Middle frontal gyrus (tissue), 1 donor: Measurements from ENCODE around the gene MVB12B.
"Not testable (repeated sequence)": the region's sequence is repeated elsewhere in the genome, so short reads cannot be mapped to it uniquely, and the experiment has no call there.

Source experiments
- DNase-seq: peaks from one replicate; pipeline ENCODE4 v3.0.0-alpha.2; 2015; ENCODE audit warnings: low spot score; ENCODE audit errors: extremely low spot score

MVB12B gene

DNA sequence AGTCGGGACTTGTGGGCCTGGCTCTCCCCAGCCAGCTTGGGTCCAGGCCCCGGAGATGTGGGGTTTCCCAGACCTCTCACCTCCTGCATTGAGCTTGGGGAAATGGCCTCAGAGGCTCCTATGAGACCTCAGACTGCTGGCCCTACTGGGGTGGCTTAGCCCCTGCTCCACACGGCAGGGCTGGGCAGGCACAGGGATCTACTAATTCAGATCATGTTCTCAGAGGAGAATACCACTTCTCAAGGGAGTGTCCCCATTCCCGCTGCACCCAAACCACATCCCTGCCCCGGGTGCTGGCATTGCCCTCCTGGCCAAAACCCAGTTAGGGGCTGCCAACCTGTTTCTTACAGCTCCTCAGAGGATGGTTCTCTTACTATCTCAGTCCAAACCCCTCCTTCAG, 205.0 kb downstream of the MVB12B start:
- no peak for DNase-seq

DNA sequence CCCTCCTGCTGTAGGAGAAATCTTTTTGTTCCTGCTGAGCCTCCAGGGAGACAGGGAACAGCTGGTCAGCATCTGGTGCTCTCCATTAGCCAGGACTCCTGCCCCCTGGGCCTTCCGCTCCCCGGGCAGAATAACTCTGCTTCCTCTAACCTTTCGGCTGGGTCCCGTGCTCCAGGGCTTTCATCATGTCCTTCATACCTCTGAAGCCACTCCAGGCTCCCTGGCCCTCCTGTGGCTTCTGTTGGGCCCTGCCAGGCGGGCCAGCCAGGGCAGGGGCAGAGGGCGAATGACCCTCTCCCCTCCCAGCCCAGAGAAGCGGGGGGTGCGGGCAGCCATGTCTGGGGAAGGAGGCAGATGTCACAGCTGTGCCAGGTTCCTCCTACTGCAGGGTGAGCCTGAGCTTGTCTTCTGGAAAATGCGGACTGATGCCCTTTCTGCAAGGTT, 205.4 kb downstream of the MVB12B start:
- DNase-seq, result no peak

DNA sequence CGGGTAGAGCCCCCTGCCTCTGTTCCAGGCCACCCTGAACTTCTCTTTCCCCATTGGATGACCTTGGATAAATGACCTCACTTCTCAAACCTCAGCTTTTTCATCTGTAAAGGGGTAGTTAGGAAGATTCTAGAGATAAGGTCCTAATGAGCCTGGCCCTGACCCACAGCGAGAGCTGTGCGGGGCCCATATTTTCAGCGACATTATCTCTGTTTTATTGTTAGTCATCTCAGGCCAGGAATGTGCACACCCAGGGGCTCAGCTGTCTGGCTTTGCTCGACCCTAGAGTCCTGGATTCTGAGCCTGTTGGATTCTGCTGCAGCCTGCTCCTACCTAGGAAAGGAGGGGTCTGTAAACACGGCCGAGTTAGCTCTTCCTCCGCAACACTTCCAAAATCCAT, 205.9 kb downstream of the MVB12B start:
- DNase-seq, result no peak

DNA sequence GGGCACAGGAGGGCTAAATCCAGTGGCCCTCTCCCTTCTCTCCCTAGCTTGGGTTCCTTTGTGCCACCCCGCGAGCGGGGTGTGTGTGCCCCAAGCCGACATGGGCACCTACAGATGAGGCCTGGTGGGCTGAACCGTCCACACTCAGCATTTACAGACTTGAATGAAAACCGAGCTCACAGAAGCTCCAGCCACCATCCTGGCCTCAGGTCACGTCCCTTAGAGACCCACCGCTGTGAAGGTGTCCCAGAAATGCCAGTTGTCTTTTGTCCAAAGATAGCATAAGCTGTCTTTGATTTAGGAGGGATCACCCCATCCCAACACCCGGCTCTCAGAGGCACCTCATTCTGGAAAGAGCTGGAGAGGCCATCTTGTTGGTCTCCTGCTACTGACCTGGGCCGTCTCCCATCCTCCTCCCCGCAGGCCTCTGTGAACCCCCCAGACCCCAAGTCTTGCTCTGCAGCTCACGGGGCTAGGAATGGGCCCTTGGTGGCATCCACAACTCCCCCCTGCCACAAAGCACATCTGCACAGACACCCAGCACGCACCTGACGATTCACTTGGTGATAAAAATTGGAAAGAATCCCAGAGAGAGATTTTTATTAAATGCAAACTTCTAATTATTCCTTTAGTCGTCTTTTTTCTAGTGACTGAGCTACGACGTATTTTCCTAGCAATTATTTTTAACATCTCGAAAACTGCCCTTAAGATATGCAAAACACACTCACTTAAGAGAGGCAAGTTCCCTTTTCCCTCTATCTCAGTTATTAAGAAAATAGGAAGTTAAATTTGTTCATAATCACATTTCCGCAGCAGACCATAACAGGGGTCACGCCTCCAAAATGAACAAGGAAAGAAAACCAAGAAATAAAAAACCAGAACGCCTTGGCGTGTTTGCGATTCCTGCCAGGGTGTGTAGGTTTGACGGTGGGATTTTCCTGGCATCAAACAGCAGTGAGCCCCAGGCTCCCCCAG, 206.6 kb downstream of the MVB12B start:
- DNase-seq, result no peak

DNA sequence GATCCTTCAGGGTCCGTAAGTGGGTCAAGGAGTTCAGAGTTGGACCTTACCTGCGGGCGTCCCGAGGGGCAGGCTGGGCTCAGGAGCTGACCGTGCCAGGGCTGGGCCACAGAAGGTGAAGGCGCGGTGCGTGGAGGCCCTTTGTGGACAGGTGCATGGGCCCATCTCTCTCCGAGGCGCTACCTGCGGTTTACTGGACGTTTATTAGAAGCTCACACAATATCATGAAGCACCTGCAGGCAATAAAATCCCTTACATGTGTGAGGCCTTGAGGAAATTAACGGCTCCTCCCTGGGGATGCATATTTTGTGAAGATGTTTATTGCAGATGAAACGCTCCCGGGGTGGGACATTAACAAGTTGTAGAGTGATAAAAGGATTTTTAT, 207.3 kb downstream of the MVB12B start:
- no peak for DNase-seq

DNA sequence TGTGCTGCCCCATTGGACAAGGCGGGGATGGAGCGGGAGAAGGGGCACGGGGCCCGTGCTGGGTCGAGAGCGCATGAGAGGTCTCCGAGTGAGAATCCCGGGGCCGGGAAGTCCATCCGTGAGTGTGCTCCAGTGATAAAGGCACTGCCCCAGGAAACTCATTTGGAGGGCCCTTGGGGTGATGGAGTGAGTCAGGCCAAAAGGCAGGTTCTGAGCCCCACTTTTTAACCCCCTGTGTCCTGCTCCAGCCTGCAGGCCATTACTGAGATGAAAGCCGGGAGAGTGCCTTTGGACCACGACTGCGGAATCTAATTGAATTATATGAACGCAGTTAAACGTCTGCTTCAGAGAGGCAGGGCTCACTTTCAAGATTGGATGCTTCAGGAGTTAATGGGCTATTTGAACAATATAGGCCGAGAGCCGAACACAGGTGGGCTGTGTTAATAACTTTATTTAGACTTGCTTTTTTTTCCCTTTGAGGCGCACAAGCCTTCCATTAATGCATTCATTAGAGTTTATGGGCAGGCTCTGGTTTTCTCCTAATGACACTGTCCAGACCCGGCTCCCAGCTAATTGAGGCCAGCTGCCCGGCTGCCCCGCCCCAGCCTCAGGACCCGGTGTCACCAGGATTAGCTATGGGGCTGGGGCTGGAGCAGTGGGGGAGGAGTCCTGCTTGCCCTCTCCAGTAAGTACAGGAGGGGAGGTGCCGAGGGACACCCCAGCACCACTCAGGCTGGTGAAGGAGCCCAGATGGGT, 208.0 kb downstream of the MVB12B start:
- DNase-seq, result no peak

DNA sequence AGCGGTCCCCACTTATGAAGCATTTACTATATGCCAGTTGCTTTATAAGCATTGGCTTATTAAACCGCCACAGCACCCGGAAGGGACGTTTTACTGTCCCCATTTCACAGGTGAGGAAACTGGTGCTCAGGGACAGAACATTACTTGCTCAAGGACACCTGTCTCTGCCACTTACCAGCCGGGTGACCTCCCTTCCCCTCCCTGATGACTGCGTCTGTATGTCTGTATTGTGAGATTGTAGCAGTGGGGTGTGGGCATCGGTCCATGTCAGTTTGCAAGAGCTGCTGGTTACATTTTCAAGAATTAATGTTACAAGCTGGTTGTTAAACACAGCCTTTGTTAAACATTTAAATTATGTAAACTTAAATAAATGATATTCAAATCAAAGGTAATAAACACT, 209.5 kb downstream of the MVB12B start:
- no peak for DNase-seq

DNA sequence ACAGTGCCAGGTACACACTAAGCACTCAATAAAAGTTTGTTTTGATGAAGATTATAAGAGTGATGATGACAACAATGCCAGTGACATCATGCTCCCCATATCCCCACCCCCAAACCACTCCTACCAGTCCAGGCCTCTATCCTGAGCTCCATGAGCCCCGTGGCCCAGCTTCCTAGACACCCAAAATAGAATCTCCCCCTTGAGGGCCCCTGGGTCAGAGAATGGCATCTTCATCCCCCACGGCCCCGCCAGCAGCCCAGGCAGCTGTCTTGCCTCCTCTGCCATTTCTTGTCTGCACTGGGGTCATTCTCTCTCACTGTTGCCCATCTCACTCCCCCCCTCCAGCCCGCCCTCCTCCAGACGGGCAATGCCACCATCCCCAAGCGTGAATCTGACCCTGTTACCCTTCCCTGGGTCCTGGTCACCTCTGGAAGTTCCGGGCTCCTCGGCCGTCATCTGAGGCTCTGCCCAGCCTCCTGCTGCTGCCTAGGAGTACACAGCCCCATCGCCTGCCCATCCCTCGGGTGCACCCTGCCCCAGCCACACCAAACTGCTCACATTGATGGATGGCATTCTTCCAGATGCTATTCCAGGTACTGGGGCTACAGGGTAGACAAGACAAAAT, 210.3 kb downstream of the MVB12B start:
- DNase-seq, result no peak

DNA sequence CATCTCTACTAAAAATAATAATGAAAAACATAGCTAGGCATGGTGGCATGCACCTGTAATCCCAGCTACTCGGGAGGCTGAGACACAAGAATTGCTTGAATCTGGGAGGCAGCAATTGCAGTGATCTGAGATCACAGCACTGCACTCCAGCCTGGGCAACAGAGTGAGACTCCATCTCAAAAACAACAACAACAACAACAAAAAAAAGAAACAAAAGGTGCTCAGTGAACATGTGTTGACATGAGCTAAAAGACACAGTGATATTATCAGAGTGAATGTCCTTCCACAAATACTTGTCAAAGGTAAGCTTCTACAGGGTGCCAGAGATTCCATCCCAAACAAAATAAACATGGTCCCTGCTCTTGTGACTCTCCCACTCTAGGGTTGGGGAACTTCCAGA, 211.9 kb downstream of the MVB12B start:
- DNase-seq, result no peak

DNA sequence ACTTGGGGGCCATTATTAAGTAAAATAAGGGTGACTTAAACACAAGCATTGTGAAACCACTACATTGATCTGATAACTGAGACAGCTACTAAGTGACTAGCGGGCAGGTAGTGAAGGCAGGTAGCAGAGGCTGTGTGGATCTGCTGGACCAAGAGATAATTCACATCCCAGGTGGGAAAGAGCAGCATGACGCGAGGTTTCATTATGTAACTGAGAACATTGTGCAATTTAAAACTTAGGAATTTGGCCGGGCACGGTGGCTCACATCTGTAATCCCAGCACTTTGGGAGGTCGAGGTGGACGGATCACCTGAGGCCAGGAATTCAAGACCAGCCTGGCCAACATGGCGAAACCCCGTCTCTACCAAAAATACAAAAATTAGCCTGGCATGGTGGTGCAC, 213.8 kb downstream of the MVB12B start:
- not testable (repeated sequence) for DNase-seq

DNA sequence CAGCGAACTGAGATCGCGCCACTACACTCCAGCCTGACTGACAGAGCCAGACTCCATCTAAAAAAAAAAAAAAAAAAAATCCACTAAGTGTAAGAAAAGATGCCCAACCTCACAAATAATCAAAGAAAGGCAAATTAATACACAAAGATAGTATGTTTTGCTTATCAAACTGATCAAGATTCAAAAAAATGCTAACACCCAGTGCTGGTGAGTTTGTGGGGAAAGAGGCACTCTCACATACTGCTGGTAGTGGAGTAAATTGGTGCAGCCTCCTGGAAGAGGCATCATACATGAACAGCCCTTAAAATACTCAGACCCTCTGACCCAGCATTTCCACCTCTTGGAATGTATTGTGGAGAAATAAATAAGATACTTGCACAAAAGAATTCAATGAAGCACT, 216.9 kb downstream of the MVB12B start:
- DNase-seq, result no peak

DNA sequence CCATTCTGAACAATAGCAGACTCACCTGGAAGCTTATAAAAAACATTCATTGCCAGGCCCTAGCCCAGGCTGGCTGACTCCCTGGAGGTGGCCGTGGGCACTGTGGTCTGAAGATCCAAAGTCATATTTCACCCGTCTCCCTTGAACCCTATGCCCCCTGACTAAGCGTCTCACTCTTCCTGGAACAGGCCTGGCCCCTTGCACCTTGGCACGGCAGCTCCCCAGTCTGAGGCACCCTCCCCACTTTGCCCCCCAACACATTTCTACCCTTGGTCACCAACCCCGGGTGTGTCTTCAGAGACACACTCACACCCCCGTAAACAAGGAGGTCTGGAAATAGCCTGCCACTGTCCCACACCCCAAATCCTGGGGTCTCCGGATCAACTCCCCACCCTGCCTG, 218.5 kb downstream of the MVB12B start:
- DNase-seq, result no peak

DNA sequence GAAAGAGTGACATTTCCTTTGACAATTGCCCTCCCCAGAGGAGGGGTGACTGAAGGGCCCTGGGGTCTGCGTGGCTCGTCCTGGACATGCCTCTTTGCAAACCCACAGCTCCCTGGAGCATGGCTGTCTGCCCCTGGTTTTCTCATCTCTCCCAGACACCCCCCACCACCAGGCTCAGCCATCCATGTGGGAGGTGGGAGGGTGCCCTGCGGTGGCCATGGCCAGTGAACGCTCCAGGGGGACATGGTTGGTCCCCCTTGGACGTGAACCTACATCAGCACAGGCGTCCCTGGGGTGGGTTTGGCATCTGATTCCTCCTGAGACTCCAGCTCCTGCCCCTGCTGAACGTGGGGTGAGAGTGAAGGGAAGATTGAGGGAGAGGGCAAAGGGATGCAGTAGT, 219.4 kb downstream of the MVB12B start:
- DNase-seq, result no peak

DNA sequence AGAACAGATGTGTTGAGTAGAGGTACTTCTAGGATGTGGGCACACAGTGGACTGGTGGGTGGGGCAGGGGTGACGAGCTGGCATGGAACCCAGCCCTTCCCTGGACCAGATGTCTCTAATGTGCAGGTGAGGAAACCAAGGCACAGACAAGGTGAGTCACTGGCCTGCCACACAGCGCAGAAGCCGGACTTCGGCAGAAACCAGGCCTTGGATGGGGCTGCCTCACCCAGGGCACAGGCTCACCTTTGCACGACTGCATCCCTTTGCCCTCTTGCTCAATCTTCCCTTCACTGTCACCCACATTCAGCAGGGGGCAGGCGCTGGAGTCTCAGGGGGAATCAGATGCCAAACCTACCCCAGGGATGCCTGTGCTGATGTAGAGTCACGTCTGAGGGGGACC, 221.7 kb downstream of the MVB12B start:
- no peak for DNase-seq

DNA sequence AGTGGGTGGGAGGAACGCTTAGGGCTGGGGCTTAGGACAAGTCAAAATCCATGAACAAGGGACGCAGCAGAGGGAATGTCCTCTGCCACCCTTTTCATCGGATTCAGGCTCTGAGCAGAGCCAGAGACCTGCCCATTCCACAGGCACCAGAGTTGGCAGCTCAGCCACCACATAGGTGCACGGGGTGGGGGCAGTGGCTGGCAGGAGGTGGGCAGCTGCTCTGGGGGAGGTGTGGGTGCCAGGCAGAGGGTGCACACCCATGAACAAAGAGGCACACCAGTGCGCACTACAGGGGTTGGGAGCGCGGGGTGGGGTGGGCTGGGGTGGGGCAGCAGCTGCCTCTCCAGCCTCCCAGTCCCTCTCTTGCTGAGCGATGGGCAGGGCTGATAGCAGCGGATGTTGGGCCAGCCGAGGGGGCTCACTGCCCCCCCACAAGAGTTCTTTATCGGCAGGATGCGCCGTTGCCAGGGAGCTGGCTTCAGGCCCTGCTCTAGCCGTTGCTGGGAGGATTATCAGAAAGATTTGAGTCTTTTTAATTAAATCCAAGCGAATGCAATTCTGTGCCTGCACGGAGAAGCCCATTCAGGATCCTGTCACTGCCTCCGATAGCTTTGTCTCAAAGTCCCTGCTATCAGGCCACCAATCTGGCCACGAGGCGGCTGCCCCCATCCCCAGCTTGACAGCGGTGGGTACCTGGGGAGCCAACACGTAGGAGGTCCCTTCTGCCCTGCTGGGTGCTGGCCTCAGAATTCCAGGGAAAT, 222.8 kb downstream of the MVB12B start:
- no peak for DNase-seq

DNA sequence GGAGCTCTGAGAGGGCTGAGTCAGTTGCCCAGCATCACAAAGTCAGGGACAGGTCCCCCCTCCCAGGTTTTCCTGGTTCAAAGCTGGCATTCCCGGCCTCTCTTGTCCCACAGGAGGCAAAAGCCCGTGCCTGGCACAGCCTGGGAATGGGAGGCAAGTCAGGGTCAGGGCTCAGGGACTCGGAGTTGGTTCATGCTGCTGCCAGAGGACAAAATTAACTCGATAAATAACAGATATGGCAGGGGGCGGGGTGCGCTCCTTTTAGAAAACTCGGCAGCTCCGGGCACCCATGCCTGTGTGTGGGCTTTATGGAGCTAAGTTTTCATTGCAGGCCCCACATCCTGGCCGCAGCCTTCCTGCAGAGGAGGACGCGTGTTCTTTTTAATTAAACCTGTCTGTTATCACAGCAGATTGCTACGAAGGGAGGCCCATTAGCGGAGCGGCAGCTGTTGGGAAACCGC, 224.3 kb downstream of the MVB12B start:
- DNase-seq, result no peak

DNA sequence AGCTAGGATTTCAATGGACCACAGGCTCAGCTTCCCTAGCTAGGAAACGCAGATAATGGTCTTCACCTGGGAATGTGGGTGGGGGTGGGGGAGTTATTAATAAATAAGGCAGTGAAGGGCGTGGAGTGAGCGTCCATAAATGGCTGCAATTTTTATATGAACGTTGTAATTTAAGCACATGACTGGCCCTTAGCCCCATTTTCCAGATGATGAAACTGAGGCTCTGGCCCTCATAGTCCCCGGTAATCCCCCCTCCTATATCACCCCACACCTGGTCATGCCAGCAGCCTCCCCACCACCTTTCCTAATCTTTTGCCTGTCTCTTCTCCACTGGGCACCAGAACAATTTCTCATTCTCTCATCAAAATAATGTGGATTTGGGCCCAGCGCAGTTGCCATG, 225.2 kb downstream of the MVB12B start:
- DNase-seq, result no peak

DNA sequence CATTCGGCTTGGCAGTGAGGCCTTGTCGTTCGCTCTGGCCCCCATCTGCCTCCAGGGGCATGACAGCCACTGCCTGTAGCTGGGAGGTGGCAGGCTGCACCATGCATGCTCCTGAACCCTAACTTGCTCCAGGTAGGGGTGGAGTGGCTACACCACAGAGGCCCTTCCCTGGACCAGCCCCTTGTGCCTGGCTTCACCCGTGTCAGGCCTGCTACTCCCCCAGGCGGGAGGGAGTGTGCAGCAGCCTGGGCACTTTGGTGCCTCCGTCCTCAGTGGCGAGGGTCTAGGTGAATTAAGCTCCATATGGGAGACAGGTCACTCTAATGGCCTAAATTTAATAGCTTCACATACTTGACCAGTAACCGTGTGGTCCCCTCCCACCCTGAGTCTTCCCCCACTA, 227.7 kb downstream of the MVB12B start:
- DNase-seq, result no peak

DNA sequence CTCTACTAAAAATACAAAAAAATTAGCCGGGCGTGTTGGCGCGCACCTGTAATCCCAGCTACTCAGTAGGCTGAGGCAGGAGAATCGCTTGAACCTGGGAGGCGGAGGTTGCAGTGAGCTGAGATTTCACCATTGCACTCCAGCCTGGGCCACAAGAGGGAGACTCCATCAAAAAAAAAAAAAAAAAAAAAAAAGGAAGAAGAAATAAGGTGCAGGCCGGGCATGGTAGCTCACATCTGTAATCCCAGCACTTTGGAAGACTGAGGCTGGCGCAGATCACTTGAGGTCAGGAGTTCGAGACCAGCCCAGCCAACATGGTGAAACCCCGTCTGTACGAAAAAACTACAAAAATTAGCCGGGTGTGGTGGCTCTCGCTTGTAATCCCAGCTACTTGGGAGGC, 228.8 kb downstream of the MVB12B start:
- not testable (repeated sequence) for DNase-seq
